Measurements from ENCODE around the gene ANTXR1. TPM values are rescaled to one million over a fixed set of nuclear protein-coding genes. Genes with fewer than 3 reads are reported as not detected.

Gene ANTXR1
- total RNA-seq, 1 experiment from 2014 or later = 48.3 TPM

- no peaks in the 10 kb centered on the region for H3F3A ChIP-seq (ENCODE audit: insufficient read depth, low read depth)
- no peaks in the 10 kb centered on the region for H4K20me1 ChIP-seq (ENCODE audit: insufficient read depth)
- H3K4me2 ChIP-seq = no peak overlapping the region
- no peaks in the 10 kb centered on the region for H3K36me3 ChIP-seq (ENCODE audit: low read depth)
- no peaks in the 10 kb centered on the region for H3K79me2 ChIP-seq (ENCODE audit: low read depth)
- no peak overlapping the region for H3K4me3 ChIP-seq
- H2AFZ ChIP-seq = no peak overlapping the region
- no peaks in the 10 kb centered on the region for H3K9me2 ChIP-seq (ENCODE audit: insufficient read depth)
- no peak for DNase-seq
- CTCF ChIA-PET = no interaction called here
- no peaks in the 10 kb centered on the region for H3K27me3 ChIP-seq (ENCODE audit: insufficient read depth, low read depth)
- H3K27ac ChIP-seq = no peak overlapping the region
- TF ChIP-seq EZH2 (IDR thresholded peaks at IDR 0.05; ENCODE audit: low read depth) = no peak
- TF ChIP-seq, protein P1, sequence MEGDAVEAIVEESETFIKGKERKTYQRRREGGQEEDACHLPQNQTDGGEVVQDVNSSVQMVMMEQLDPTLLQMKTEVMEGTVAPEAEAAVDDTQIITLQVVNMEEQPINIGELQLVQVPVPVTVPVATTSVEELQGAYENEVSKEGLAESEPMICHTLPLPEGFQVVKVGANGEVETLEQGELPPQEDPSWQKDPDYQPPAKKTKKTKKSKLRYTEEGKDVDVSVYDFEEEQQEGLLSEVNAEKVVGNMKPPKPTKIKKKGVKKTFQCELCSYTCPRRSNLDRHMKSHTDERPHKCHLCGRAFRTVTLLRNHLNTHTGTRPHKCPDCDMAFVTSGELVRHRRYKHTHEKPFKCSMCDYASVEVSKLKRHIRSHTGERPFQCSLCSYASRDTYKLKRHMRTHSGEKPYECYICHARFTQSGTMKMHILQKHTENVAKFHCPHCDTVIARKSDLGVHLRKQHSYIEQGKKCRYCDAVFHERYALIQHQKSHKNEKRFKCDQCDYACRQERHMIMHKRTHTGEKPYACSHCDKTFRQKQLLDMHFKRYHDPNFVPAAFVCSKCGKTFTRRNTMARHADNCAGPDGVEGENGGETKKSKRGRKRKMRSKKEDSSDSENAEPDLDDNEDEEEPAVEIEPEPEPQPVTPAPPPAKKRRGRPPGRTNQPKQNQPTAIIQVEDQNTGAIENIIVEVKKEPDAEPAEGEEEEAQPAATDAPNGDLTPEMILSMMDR (conservative IDR thresholded peaks at IDR 0.05) = no peak
- H3K9me3 ChIP-seq (ENCODE audit: insufficient read depth, low read depth) = peaks cover 9% of the 10 kb centered on the region; the same call in 1 of the 2 replicates
- no peaks in the 10 kb centered on the region for H3K4me1 ChIP-seq (replicated peaks; ENCODE audit: insufficient read depth)
- intact Hi-C loops (cut with micrococcal nuclease; ENCODE audit: unreplicated experiment) = no loop called here
- no TSS peak for BruUV-seq (replicated peaks)
- POLR2A ChIA-PET (ENCODE audit: unreplicated experiment) = no interaction called here
Measured at GRCh38 chr2:69152847-69153583, 140.0 kb downstream of the ANTXR1 start.

DNA sequence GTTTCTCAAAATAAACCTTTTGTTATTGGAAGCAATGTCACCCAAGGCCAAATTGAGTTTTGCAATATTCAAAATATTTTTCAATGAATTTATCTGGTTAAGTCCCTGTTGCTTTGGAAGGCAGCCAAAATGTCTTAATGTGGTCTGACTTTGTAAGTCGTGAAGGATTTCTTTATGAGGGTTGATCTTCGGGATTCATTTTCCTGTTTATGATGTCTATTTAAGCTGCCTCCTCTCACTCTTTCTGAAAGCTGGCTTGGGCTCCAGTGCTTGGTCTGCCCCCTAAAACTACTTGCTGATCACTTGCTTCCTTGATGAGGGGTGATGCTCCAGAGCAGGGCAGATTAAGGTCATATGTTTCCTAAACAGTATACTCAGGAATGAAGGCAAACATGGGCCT, 141.1 kb downstream of the ANTXR1 start:
- Histone ChIP-seq H3K9me3 (ENCODE audit: insufficient read depth, low read depth) (peaks cover 9% of the 10 kb centered on the region; the same call in 1 of the 2 replicates), H3K9me2 (ENCODE audit: insufficient read depth) (no peaks in the 10 kb centered on the region), H3K27ac (no peak overlapping the region), H4K20me1 (ENCODE audit: insufficient read depth) (no peaks in the 10 kb centered on the region), H3K36me3 (ENCODE audit: low read depth) (no peaks in the 10 kb centered on the region), H3K4me3 (no peak overlapping the region), H3K4me2 (no peak overlapping the region), H3K4me1 (replicated peaks; ENCODE audit: insufficient read depth) (no peaks in the 10 kb centered on the region), H3F3A (ENCODE audit: insufficient read depth, low read depth) (no peaks in the 10 kb centered on the region), H3K79me2 (ENCODE audit: low read depth) (no peaks in the 10 kb centered on the region), H2AFZ (no peak overlapping the region), H3K27me3 (ENCODE audit: insufficient read depth, low read depth) (no peaks in the 10 kb centered on the region)
- CTCF ChIA-PET = no interaction called here
- POLR2A ChIA-PET (ENCODE audit: unreplicated experiment) = no interaction called here
- TF ChIP-seq, protein P1 (conservative IDR thresholded peaks at IDR 0.05) = no peak
- TF ChIP-seq EZH2 (IDR thresholded peaks at IDR 0.05; ENCODE audit: low read depth) = no peak
- intact Hi-C loops (cut with micrococcal nuclease; ENCODE audit: unreplicated experiment) = no loop called here
- DNase-seq = no peak
- BruUV-seq (replicated peaks) = no TSS peak

DNA sequence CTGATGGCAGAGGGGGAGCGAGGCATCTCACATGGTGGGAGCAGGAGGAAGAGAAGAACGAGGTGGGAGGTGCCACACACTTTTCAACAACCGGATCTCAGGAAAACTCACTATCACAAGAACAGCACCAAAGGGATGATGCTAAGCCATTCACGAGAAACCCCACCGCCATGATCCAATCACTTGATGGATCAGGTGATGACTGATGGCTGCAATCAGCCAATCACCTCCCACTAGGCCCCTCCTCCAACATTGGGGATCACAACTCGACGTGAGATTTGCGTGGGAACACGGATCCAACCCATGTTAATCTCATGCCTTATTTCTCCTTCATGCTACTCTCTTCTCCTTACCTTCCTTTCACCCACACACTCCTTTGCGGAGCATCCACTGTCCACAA, 143.6 kb downstream of the ANTXR1 start:
- Histone ChIP-seq H3K9me3 (ENCODE audit: insufficient read depth, low read depth) (peaks cover 9% of the 10 kb centered on the region; the same call in 1 of the 2 replicates), H3K27me3 (ENCODE audit: insufficient read depth, low read depth) (no peaks in the 10 kb centered on the region), H3K27ac (no peak overlapping the region), H3K4me2 (no peak overlapping the region), H3K4me1 (replicated peaks; ENCODE audit: insufficient read depth) (no peaks in the 10 kb centered on the region), H2AFZ (no peak overlapping the region), H3K4me3 (no peak overlapping the region), H4K20me1 (ENCODE audit: insufficient read depth) (no peaks in the 10 kb centered on the region), H3F3A (ENCODE audit: insufficient read depth, low read depth) (no peaks in the 10 kb centered on the region), H3K36me3 (ENCODE audit: low read depth) (no peaks in the 10 kb centered on the region), H3K9me2 (ENCODE audit: insufficient read depth) (no peaks in the 10 kb centered on the region), H3K79me2 (ENCODE audit: low read depth) (no peaks in the 10 kb centered on the region)
- ChIA-PET POLR2A (ENCODE audit: unreplicated experiment) (no interaction called here), CTCF (no interaction called here)
- intact Hi-C loops (cut with micrococcal nuclease; ENCODE audit: unreplicated experiment) = no loop called here
- TF ChIP-seq, protein P1 (conservative IDR thresholded peaks at IDR 0.05) = no peak
- TF ChIP-seq EZH2 (IDR thresholded peaks at IDR 0.05; ENCODE audit: low read depth) = no peak
- DNase-seq = no peak
- no TSS peak for BruUV-seq (replicated peaks)
